GM23248 (cell line): Measurements from ENCODE around the gene PAPOLA. TPM values are rescaled to one million over a fixed set of nuclear protein-coding genes. Genes with fewer than 3 reads are reported as not detected.
A peak's percentile ranks its signal among the peaks of the same experiment; 100 is the strongest.

Source experiments
- DNase-seq: peaks from one replicate; pipeline ENCODE4 v3.0.0-alpha.2; 2015
- H2AFZ ChIP-seq: fragments of 200-600 bp; sonication (generic); 2 replicates; pipeline ENCODE4 v1.6.1; 2016; ENCODE audit warnings: antibody characterized with exemption
- H3F3A ChIP-seq: fragments of 200-600 bp; sonication (generic); 2 replicates; pipeline ENCODE4 v1.6.1; 2016; ENCODE audit warnings: mild to moderate bottlenecking, antibody characterized with exemption, mixed run types; ENCODE audit not compliant: insufficient read depth
- H3K27ac ChIP-seq: fragments of 200-600 bp; sonication (generic); 2 replicates; pipeline ENCODE4 v1.5.1; 2016; ENCODE audit warnings: mild to moderate bottlenecking
- H3K27me3 ChIP-seq: fragments of 200-600 bp; sonication (generic); replicated peaks from 2 replicates; pipeline ENCODE4 v1.6.1; 2016; ENCODE audit warnings: mild to moderate bottlenecking; ENCODE audit not compliant: insufficient read depth
- H3K36me3 ChIP-seq: fragments of 200-600 bp; sonication (generic); 2 replicates; pipeline ENCODE4 v1.6.1; 2016; ENCODE audit warnings: low read depth, mild to moderate bottlenecking
- H3K4me1 ChIP-seq: fragments of 200-600 bp; sonication (generic); 2 replicates; pipeline ENCODE4 v1.6.1; 2016; ENCODE audit warnings: mild to moderate bottlenecking; ENCODE audit not compliant: insufficient read depth
- H3K4me2 ChIP-seq: fragments of 200-600 bp; sonication (generic); one replicate; pipeline ENCODE4 v1.6.1; 2016; ENCODE audit warnings: mild to moderate bottlenecking; ENCODE audit not compliant: unreplicated experiment
- H3K4me3 ChIP-seq: fragments of 200-600 bp; sonication (generic); 2 replicates; pipeline ENCODE4 v1.5.1; 2016; ENCODE audit warnings: mild to moderate bottlenecking
- H3K79me2 ChIP-seq: fragments of 200-600 bp; sonication (generic); 2 replicates; pipeline ENCODE4 v1.6.1; 2016; ENCODE audit warnings: mild to moderate bottlenecking; ENCODE audit not compliant: insufficient read depth
- H3K9ac ChIP-seq: fragments of 200-600 bp; sonication (generic); 2 replicates; pipeline ENCODE4 v1.6.1; 2016; ENCODE audit warnings: mild to moderate bottlenecking
- H3K9me2 ChIP-seq: fragments of 200-600 bp; sonication (generic); 2 replicates; pipeline ENCODE4 v1.6.1; 2016; ENCODE audit warnings: mixed run types, mild to moderate bottlenecking, moderate library complexity; ENCODE audit not compliant: insufficient read depth
- H3K9me3 ChIP-seq: fragments of 200-600 bp; sonication (generic); one replicate; pipeline ENCODE4 v1.6.1; 2017; ENCODE audit warnings: low read depth
- H4K20me1 ChIP-seq: fragments of 200-600 bp; sonication (generic); 2 replicates; pipeline ENCODE4 v1.6.0; 2016; ENCODE audit not compliant: insufficient read depth
- EZH2 ChIP-seq: fragments of 200-600 bp; sonication (generic); IDR thresholded peaks from 2 replicates; pipeline ENCODE4 v1.6.1; 2018; ENCODE audit warnings: antibody characterized with exemption, mild to moderate bottlenecking; ENCODE audit not compliant: insufficient read depth, poor library complexity, severe bottlenecking
- EZH2phosphoT487 ChIP-seq: fragments of 200-600 bp; sonication (generic); IDR thresholded peaks from 2 replicates; pipeline ENCODE4 v1.6.1; 2018; ENCODE audit warnings: antibody characterized with exemption, moderate library complexity, mild to moderate bottlenecking, low read depth; ENCODE audit not compliant: insufficient read depth
- WGBS, 2 experiments: methylation state at CpG; one replicate each; pipeline ENCODE4 v1.1.6; 2015 to 2017; ENCODE audit warnings: low lambda C conversion rate in 2 of 2, low coverage in 1 of 2; ENCODE audit errors: missing lambda C conversion rate in 2 of 2; 5-methylcytosine and 5-hydroxymethylcytosine counted together
- in situ Hi-C: fragments of 300-500 bp; cut with MboI; formaldehyde crosslinking; loops from 2 replicates; pipeline ENCODE4 v1.15.0; 2020
- polyA plus RNA-seq: library from polyadenylated mRNA; unstranded; fragments of >200 nt; fragmentation: Nextera tagmentation; extraction: Ambion mirVana; gene quantifications from 2 replicates; pipeline ENCODE4 v1.2.1, GENCODE V29; 2016
- total RNA-seq: library from RNA; depleted of rRNA; stranded (reverse); fragments of >200 nt; shearing (Covaris generic); gene quantifications from 2 replicates; pipeline ENCODE4 v1.2.3, GENCODE V29; 2014

Gene PAPOLA
- total and polyA plus RNA-seq, 2 experiments from 2014 or later: 64.3 to 119 TPM

DNA sequence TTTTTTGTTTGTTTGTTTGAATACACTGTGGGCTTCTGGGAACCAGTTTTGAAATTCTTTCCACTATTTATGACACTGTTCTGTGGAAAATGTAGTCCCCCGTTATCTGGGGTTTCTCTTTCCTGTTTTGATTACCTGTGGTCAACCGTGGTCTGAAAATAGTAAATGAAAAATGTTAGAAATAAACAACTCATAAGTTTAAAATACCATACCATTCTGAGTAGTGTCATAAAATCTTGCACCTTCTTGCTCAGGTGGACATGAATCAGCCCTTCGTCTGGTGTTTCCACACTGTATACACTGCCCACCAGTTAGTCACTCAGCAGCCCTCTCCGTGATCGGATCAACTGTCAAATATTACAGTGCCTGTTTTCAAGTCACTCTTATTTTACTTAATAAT is 5.1 kb upstream of the PAPOLA start:
- Histone ChIP-seq H3K36me3 (no peaks in the 10 kb centered on the region), H3K4me2 (no peak overlapping the region), H2AFZ (no peak overlapping the region), H3K9me2 (no peaks in the 10 kb centered on the region), H4K20me1 (no peaks in the 10 kb centered on the region), H3K9me3 (no peaks in the 10 kb centered on the region), H3K4me1 (peaks cover 5% of the 10 kb centered on the region; the same call in 1 of the 2 replicates), H3K79me2 (no peaks in the 10 kb centered on the region), H3K27me3 (no peaks in the 10 kb centered on the region; the same call in 1 of the 2 replicates), H3K9ac (no peak overlapping the region), H3F3A (no peaks in the 10 kb centered on the region), H3K27ac (no peak overlapping the region), H3K4me3 (no peak overlapping the region)
- in situ Hi-C loops: no loop called here
- WGBS, 2 experiments: 71 to 77% methylated on average over 5 of the region's 5 CpGs
- TF ChIP-seq EZH2phosphoT487: no peak
- no peak for TF ChIP-seq EZH2
- no peak for DNase-seq

DNA sequence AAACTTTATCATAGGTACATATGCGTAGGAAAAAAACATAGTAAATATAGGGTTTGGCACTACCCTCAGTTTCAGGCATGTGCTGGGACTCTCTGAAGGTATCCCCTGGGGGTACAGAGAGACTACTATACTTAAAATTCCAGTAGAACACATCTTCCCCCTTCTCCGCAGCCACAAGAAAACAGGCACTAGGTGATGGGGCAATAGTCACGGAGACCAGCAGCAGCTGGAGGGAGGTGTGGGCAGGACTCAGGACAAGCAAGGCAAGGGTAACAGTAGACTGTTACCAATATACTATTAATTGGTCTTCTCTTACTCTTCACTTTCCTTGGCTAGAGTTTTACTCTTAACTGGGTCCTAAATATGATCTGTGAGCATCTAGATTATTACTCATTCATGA is 4.6 kb upstream of the PAPOLA start:
- no peak overlapping the region for H3K9ac ChIP-seq

DNA sequence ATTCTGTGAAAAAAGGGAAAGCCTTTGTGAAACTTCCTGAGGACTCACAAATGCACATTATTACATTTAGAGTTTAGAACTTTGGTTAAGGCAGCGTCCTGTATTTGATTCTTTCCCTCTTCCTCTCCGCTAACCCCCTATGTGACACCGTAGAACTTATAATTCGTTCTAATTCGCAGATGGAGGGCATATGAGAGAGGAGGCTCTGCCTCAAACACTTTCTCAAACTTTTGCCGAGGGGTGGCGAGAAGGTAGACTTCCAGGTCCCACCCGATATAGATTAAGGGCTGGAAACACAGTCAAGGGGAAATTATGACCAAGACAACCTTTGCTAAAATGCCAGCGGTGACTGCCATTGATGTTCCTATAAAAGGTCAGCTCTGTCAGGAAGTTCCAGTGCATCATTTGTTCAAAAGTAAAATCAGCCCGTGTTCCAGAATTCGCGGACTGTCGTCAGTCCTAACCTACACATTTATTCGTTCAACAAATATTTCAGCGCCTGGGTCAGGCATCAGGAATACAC is 904 bp upstream of the PAPOLA start:
- Histone ChIP-seq H3K9me2 (no peaks in the 10 kb centered on the region), H3K27me3 (no peaks in the 10 kb centered on the region), H3F3A (0 out of 2 replicates have a peak, but pooled peaks cover 3% of the 10 kb centered on the region), H3K9me3 (no peaks in the 10 kb centered on the region), H4K20me1 (peaks cover 3% of the 10 kb centered on the region; the same call in 1 of the 2 replicates), H2AFZ (peak overlapping the region; percentile 98), H3K9ac (peak overlapping the region; percentile 90), H3K79me2 (peaks cover 40% of the 10 kb centered on the region), H3K4me3 (peak overlapping the region; percentile 89), H3K36me3 (no peaks in the 10 kb centered on the region), H3K27ac (peak overlapping the region; percentile 83), H3K4me2 (peak overlapping the region; percentile 95), H3K4me1 (peaks cover 17% of the 10 kb centered on the region)
- DNase-seq: no peak
- in situ Hi-C loops: no loop called here
- WGBS, 2 experiments: 7 to 10% methylated on average over 14 to 15 of the region's 15 CpGs
- TF ChIP-seq EZH2phosphoT487 (no peak), EZH2 (no peak)

More for the DNA sequence above, 4.6 kb upstream of the PAPOLA start:
- Histone ChIP-seq H2AFZ (no peak overlapping the region), H3K4me1 (peaks cover 5% of the 10 kb centered on the region; the same call in 1 of the 2 replicates), H3K9me3 (no peaks in the 10 kb centered on the region), H4K20me1 (no peaks in the 10 kb centered on the region), H3F3A (no peaks in the 10 kb centered on the region), H3K9me2 (no peaks in the 10 kb centered on the region), H3K27me3 (no peaks in the 10 kb centered on the region), H3K27ac (no peak overlapping the region), H3K36me3 (no peaks in the 10 kb centered on the region), H3K79me2 (peaks cover 3% of the 10 kb centered on the region), H3K4me3 (no peak overlapping the region), H3K4me2 (no peak overlapping the region)
- DNase-seq: no peak
- in situ Hi-C loops: no loop called here
- 74 to 79% methylated on average over 3 of the region's 3 CpGs for WGBS, 2 experiments
- TF ChIP-seq EZH2 (no peak), EZH2phosphoT487 (no peak)

DNA sequence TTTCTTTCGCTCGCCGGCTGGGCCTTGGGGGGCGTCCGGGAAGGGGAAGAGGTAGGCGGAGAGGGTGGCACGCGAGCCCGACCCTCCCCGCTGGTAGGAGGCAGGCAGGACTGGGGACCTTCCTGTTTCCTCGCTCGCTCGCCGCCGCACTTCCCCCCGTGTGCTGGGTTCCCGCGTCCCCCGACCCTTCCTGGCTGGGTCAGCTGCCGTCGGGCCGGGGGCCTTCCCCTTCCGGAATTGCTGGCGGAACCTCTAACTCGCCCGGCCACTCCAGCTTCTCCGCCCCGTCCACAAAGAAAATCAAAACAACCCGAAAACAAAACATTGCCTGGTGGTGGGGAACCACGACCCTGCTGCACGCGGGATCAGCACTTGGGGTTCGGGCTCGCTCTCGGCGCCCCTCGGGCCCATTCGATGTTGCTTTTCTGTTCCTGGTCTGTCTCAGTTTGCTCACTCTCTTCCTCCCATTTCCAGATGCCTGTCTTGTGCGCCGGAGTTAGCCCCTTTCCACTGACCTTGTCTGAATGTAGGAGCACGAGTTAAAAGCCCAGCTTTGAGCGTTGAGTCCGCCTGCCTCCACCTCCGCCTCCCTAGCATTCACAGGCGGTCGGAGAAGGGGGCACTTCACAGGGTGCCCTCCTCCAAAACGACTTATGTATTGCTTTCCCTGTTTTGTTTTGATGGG is 581 bp downstream of the PAPOLA start:
- H3K27ac ChIP-seq: peak overlapping the region; percentile 83
- H3K9me3 ChIP-seq: no peaks in the 10 kb centered on the region
- WGBS, 2 experiments: 1 to 2% methylated on average over 41 to 46 of the region's 47 CpGs
- H3K9me2 ChIP-seq: no peaks in the 10 kb centered on the region
- 0 out of 2 replicates have a peak, but pooled peaks cover 9% of the 10 kb centered on the region for H3F3A ChIP-seq
- TF ChIP-seq EZH2 (no peak), EZH2phosphoT487 (no peak)
- H3K79me2 ChIP-seq: peaks cover 55% of the 10 kb centered on the region
- H3K36me3 ChIP-seq: no peaks in the 10 kb centered on the region
- in situ Hi-C loops: no loop called here
- peaks cover 5% of the 10 kb centered on the region; the same call in 1 of the 2 replicates for H4K20me1 ChIP-seq
- H2AFZ ChIP-seq: peak overlapping the region; percentile 98
- peaks cover 17% of the 10 kb centered on the region for H3K4me1 ChIP-seq
- DNase-seq: peak; percentile 68
- peak overlapping the region; percentile 90 for H3K9ac ChIP-seq
- H3K4me2 ChIP-seq: peak overlapping the region; percentile 91
- no peaks in the 10 kb centered on the region for H3K27me3 ChIP-seq
- H3K4me3 ChIP-seq: peak overlapping the region; percentile 89
